ENCODE measurements around the gene RNF183.
"Not testable (repeated sequence)": the region's sequence is repeated elsewhere in the genome, so short reads cannot be mapped to it uniquely, and the experiment has no call there.

The RNF183 gene

DNA sequence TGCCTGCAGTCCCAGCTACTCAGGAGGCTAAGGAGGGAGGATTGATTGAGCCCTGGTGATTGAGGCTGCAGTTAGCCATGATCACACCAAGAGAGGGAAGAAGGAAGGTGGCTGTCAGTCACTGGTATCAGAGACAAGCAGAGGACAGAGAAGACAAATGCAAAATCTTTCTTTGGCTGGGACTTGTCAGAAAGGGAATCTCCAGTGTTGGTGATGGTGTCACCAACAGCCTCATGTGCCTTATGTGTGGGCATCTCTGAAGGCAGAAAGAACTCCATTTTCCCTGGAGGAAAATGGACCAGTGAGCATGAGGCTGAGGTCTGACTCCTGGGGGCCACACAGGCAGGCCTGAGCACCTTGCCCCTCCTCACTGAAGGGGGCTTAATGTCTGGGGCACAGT, 12.1 kb upstream of the RNF183 start:
- DNase-seq = no peak

DNA sequence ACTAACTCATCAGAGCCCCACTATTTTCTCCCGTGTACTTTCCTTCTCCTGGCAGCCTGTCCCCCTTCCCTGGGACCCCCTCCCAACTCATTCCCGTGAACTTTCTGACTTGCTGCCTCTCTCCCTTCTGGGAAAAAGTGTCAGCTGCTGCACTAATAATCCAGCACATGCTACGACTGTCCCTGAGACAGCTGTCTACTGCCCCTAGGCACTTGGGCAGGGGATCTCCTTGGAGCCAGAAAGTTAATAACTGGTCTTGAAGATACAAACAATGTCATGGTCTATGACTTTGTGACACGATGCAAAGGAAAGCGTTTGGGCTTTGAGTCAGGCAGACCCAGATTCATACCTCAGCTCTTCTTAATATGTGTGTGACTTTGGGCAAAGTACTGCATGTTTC, 10.1 kb upstream of the RNF183 start:
- DNase-seq = no peak

GRCh38 chr9:113311961-113312360, 8.8 kb upstream of the RNF183 start:
- no peak for DNase-seq

- DNase-seq = no peak
Measured at GRCh38 chr9:113310538-113310937, 7.4 kb upstream of the RNF183 start.

DNA sequence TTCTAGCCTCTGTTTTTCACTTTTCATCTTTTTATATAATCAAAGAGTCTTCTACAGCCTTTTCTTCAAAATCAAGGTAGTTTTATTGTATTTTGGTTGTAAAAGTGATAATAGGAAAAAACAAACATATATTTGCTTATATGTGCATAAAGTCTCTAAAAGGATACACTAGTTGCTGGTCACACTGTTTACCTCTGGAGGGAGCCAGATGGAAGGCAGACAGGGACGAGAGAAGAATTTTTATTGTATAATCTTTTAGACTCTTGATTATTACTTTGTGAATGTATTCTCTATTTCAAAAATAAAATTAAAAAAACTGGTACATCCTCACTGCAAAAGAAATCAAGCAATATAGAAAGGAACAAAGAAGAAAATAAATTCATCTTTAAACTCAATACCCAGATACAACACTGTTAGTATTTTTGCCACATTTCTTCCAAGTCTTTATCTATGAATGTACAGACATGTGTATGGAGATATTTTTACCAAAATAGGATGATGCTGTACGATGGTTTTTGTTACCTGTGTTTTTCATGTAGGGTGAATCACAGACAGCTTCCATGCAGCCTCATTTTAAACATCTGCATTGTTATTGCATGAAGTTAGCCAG, 6.1 kb upstream of the RNF183 start:
- peak; percentile 41 for DNase-seq

- DNase-seq = no peak
Measured at GRCh38 chr9:113307396-113307975, 4.3 kb upstream of the RNF183 start.

DNA sequence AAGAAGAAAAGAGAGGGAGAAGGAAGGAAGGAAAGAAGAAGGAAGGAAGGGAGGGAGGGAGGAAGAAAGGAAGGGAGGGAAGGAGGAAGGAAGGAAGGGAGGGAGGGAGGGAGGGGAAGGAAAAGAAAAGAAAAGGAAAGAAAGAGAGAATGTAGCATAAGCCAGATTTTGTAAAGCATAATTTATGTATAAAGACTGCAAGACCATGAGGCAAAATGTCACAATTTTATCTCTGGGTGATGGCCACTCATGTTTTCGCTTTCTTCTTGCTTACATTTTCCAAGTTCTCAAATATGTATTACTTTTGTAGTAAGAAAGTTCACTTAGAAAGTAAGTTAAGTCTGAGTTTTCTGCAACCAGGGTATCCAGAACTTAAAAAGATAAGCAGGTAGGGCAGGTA, 3.4 kb upstream of the RNF183 start:
- no peak for DNase-seq

DNA sequence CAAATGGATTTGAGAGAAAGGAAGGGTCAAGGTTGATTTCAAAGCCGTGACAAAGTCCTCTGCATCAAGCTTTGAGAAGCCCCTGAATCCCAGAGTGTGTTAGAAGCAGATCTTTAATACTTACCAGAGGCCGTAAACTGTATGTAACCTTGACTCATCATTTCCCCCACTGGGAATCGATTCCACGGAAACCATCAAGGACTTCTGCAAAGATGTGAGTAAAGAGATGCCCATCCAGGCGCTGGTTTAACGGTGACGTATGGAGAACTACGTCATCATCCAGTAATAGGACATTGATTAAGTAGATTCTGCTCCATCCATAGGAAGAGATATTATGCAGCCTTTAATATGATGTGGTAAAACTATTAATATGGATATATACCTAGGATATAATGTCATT, 1.6 kb downstream of the RNF183 start:
- no peak for DNase-seq

DNA sequence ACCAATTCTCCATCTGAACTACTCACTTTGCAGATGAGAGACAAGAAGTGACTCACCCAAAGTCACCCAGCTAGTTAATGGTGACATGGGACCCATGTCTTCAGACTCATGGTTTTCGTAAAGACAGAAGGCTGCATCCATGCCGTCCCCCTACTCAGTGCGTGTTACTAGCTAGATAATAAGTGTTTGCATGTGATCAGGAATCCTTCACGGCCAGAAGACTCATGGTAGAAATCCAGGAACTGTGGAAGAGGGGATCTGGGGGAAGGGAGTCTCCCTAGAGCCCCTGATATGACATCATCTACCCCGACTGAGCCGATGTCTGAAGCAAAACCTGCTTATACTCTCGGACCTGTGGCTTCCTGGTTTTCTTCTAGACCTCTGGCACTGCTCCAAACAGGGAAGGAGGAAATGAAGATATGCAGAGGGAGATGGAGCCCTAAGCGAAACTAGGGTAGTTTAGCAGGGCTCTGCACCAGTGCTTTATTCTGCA, 3.3 kb downstream of the RNF183 start:
- peak; percentile 88 for DNase-seq

DNA sequence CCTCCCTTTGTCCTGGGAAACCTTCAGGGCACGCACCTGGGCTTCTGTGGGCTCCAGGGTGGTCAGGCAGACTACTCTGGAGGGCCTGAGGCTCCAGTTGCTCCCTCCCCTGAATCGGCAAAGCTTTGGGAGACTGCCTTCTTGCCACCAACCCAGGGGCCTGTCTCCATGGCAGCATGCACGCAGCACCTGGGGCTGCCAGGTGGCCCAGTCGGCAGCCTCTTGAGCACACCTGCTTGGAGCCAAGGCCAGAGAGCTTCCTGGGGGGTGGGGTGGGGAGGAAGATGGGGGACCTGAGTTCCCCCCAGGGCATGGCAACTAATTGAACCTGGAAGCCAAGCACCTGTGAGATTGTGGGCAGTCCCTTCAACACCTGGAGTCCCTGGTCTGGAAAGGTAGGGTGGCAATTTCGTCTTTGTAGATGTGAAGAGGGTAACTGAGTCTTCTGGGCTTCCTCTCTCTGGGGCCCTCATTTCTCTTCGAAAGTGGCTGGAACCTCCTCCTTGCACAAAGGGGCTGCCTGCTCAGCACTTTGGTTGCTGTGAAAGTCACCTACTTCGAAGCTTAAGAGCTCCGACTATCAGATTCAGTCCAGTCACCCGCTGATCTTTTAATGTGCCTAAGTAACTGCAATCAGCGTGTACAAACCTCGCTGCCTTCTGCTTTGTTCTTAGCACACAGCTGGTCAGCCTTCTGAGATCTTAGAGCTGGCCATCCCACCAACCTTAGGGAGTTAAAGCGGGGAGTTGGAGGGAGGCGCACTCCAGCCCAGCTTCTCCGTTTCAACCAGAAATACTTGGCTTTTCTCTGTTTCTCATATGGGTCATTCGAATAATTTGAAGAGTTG, 4.0 kb downstream of the RNF183 start:
- DNase-seq = no peak

GRCh38 chr9:113298311-113298710, 4.9 kb downstream of the RNF183 start:
- DNase-seq = no peak

GRCh38 chr9:113296796-113297558, 6.2 kb downstream of the RNF183 start:
- DNase-seq = peak; percentile 17

DNA sequence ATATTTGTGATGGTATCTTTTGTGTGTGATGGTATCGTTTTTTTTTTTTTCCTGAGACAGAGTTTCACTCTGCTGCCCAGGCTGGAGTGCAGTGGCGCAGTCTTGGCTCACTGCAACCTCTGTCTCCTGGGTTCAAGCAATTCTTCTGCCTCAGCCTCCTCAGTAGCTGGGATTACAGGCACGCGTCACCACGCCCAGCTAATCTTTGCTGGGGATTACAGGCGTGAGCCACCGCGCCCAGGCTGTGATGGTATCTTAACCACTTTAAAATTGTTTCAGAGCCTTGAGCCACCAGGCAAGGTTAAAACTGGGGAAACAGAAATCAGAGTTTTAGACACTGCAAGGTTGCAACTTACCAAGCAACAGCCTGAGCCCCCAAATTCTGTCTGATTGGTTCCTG, 6.9 kb downstream of the RNF183 start:
- DNase-seq = not testable (repeated sequence)

DNA sequence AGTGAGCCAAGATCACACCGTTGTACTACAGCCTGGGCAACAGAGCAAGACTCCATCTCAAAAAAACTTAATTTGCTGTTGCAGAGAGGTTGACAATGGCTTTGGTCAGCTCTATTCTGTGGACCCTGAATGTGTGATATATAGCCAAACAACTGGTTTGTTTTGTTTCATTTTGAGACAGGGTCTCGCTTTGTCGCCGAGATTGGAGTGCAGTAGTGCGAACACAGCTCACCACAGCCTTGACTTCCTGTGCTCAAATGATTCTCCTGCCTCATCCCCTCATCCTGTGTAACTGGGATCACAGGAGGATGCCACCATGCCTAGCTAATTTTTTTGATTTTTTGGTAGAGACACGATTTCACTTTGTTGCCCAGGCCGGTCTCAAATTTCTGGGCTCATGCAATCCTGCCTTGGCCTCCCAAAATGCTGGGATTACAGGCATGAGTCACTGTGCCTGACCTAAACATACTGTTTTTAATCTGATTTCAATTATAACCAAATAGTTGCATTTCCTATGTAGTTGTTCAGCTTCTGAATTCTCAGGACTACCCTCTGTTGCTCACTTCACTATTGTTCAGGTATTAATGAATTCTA, 9.8 kb downstream of the RNF183 start:
- no peak for DNase-seq

DNA sequence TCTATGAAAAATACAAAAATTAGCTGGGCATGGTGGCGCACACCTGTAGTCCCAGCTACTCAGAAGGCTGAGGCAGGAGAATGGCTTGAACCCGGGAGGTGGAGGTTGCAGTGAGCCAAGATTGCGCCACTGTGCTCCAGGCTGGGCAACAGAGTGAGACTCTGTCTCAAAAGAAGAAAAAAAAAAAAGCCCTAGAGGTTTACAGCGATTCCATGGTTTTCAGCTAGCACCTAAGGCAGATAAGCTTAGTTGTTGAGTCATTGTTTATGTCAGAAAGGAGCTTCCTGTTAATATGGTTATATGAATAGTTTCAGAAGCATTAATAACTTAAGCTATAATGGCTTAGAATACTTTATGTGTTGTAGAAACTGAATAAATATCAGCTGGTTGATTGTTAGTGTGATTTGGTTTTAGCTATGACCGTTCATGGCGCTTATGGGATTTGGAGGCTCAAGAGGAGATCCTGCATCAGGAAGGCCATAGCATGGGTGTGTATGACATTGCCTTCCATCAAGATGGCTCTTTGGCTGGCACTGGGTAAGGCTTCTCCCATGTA, 13.0 kb downstream of the RNF183 start:
- DNase-seq = no peak

DNA sequence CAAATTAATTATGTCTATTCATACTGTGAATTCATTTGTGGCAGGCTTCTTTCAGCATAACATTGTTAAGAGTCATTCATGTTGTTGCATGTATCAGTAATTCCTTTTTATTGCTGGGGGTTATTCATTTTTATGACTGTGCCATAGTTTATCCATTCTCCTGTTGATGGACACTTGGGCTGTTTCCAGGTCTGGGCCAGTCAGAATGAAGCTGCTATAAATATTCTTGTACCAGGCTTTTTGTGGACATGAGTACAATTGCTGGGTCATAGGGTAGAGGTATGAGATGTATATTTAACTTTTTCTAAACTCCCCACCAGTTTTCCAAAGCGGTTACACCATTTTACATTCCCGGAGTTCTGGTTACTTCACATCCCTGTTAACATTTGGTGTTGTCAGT, 14.1 kb downstream of the RNF183 start:
- no peak for DNase-seq

GRCh38 chr9:113281356-113281755, 21.8 kb downstream of the RNF183 start:
- no peak for DNase-seq

GRCh38 chr9:113278840-113279239, 24.3 kb downstream of the RNF183 start:
- DNase-seq = no peak

DNA sequence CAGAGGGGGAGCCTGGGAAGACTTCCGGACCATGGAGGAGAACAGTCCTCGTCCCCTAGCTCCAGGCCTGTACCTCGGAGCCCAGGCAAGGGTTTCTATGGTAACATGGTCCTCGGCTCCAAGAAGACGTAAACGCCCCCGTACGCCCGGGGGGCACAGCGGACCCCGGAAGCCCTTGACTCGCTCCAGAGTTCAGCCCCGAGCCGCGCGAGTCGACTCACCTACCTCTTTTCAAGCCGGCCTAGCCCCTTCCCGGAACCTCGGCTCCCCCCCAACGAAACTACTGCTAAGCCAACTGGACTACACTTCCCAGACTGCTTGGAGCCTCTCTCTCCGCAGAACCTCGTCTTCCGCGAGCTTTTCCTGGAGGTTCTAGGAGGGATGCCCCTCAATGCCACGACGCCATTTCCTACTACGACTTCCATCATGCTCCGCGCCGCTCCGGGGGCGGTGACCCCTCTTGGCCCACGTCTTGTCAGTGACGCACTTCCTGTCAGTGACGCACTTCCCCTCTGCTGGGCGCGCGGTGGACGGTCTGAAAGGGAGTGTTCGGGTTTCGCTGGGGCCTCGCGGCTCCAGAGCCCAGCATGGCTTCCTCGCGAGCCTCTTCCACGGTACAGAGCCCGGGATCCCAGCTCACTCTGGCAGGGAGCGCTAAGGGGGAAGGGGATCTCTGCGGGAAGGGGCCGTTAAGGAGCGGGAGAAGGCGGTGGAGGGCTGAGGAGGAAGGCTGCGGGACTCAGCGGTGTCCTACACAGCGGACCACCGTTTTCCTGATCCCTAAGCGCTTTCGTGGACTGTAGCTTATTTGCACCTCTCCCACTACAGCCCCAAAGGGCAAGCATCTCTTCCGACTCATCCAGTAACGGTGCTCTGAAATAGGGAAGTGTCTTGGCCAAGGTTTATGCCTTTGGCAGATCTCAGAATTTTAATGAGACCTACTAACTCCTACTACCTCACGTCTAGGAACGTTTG, 27.7 kb downstream of the RNF183 start, which contains the start of the genes CDC26 and PRPF4:
Gene CDC26 (minus strand): TSS at position 416 of the 975 bp plus-strand sequence. CDS start 3,065 bp downstream, outside the sequence.
Gene PRPF4 (plus strand): TSS at position 502 of the 975 bp plus-strand sequence. CDS start 86 bp downstream, at position 588.
- peak; percentile 96 for DNase-seq

DNA sequence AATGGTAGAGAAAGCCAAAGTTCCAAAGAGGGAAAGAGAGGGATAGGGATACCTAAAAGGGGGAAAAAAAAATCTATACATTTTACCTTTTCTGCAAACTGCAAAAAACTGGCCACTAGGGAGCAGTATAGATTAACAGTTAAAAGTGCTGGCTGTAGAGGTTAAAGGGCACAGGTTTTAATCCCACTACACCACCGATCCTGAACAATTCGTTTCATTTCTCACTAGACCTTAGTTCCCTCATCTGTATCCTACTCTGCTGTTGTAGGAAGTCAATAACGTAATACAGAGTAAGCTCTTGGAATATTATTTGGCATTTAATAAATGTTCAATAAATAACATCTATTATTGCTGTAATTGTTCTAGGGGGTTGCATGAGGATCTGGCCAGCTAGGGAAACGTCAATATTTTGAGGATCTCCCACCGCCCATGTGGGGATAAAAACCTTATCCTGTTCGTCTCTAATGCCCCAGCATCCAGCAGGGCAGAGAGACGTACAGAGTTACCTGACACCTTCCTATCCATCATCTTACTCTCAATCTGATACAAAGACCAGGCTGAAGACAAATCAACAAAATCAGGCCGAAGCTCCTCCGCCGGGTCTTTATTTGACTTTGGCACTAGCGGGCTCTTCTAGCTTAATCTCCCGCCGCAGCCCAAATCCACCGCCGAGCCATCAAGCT, 28.6 kb downstream of the RNF183 start:
- DNase-seq = peak; percentile 74
